GM18870 (cell line): ENCODE results near the gene PRODH.
"Not testable (repeated sequence)": the region's sequence is repeated elsewhere in the genome, so short reads cannot be mapped to it uniquely, and the experiment has no call there.

ENCODE experiments used
- ATAC-seq: cut with Tn5 transposase; IDR thresholded peaks from one replicate; pipeline ENCODE4 v1.9.1; 2021; ENCODE audit warnings: moderate library complexity; ENCODE audit not compliant: unreplicated experiment

Gene PRODH

GRCh38 chr22:18954990-18955571 lies 19.0 kb upstream of the PRODH start:
- ATAC-seq: no peak

- not testable (repeated sequence) for ATAC-seq
Observed at GRCh38 chr22:18954303-18954989, 18.4 kb upstream of the PRODH start.

GRCh38 chr22:18953128-18953527 lies 17.0 kb upstream of the PRODH start:
- not testable (repeated sequence) for ATAC-seq

GRCh38 chr22:18952022-18952421 lies 15.9 kb upstream of the PRODH start:
- ATAC-seq: no peak

GRCh38 chr22:18950141-18950540 lies 14.0 kb upstream of the PRODH start:
- ATAC-seq: no peak

- no peak for ATAC-seq
Observed at GRCh38 chr22:18947905-18948304, 11.8 kb upstream of the PRODH start.

GRCh38 chr22:18947105-18947504 lies 11.0 kb upstream of the PRODH start:
- not testable (repeated sequence) for ATAC-seq

- ATAC-seq: not testable (repeated sequence)
Observed at GRCh38 chr22:18938691-18939090, 2.6 kb upstream of the PRODH start.

- not testable (repeated sequence) for ATAC-seq
Observed at GRCh38 chr22:18934688-18935087, 1.4 kb downstream of the PRODH start.

- ATAC-seq: no peak
Observed at GRCh38 chr22:18933914-18934313, 2.2 kb downstream of the PRODH start.

GRCh38 chr22:18931905-18932652 lies 4.0 kb downstream of the PRODH start:
- no peak for ATAC-seq

GRCh38 chr22:18929459-18929858 lies 6.6 kb downstream of the PRODH start:
- no peak for ATAC-seq

- no peak for ATAC-seq
Observed at GRCh38 chr22:18927573-18927972, 8.5 kb downstream of the PRODH start.

GRCh38 chr22:18927020-18927419 lies 9.1 kb downstream of the PRODH start:
- no peak for ATAC-seq

- no peak for ATAC-seq
Observed at GRCh38 chr22:18925368-18926064, 10.6 kb downstream of the PRODH start.

GRCh38 chr22:18920257-18920902 lies 15.7 kb downstream of the PRODH start:
- ATAC-seq: not testable (repeated sequence)

- not testable (repeated sequence) for ATAC-seq
Observed at GRCh38 chr22:18917818-18918217, 18.3 kb downstream of the PRODH start.

- ATAC-seq: not testable (repeated sequence)
Observed at GRCh38 chr22:18915550-18915949, 20.5 kb downstream of the PRODH start.

GRCh38 chr22:18914558-18914957 lies 21.5 kb downstream of the PRODH start:
- ATAC-seq: not testable (repeated sequence)

- ATAC-seq: not testable (repeated sequence)
Observed at GRCh38 chr22:18912264-18912946, 23.7 kb downstream of the PRODH start.
